AG04449 (cell line): ENCODE data around the gene PEAK1.
"Not testable (repeated sequence)": the region's sequence is repeated elsewhere in the genome, so short reads cannot be mapped to it uniquely, and the experiment has no call there.

ENCODE experiments used
- CTCF ChIA-PET: fragments of 350-600 bp; formaldehyde crosslinking; extraction: SDS; loops from one replicate; lab custom pipeline; 2021; ENCODE audit warnings: antibody characterized with exemption; lab: Yijun Ruan, JAX
- POLR2A ChIA-PET: fragments of 400-600, 350-600 bp; formaldehyde crosslinking; extraction: SDS; loops from one replicate; lab custom pipeline; 2020; ENCODE audit warnings: antibody characterized with exemption, inconsistent platforms; lab: Yijun Ruan, JAX
- DNase-seq: peaks from one replicate; pipeline ENCODE4 v3.0.0-alpha.2; 2010; ENCODE audit warnings: low read depth, low spot score
- H3K4me3 ChIP-seq: 2 replicates; pipeline ENCODE4 v1.5.1; 2011; ENCODE audit warnings: low read depth, mild to moderate bottlenecking, control low read depth, low read length
- TF ChIP-seq, protein P1 (sequence below): IDR thresholded peaks from one replicate; pipeline ENCODE4 v1.5.1; 2011; ENCODE audit warnings: mild to moderate bottlenecking, moderate library complexity, low read length, control low read depth, inconsistent platforms; ENCODE audit not compliant: insufficient read depth; ENCODE audit errors: missing control alignments

Gene PEAK1

DNA sequence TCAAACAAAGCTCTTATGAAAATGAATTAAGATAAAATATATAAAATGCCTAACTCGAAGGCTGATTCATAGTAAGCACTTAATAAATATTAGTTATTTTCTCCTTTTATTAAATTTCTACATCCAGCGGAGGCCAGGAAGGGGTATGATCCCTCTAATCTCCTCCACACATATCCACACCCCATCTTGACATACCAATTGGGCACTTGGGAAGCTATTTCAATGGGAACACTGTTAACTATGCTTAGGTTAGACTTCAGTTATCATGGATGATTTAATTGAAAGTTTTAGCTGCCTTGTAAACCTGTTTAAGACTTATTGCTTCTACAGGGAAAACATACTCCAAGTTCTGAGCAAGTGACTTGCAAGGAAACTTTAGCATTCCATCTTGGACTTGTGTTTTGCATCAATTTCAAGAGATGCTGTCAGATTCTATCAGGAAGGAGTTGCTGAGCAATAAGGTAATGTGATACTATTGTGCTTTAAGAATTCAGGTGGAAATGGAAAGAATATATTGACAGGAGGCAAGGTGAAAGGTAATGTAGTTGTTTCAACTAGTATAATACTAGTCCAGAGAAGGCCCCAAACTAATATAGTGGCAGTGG is 228.6 kb downstream of the PEAK1 start:
- no peak for DNase-seq
- H3K4me3 ChIP-seq: no peak overlapping the region
- TF ChIP-seq, protein P1, sequence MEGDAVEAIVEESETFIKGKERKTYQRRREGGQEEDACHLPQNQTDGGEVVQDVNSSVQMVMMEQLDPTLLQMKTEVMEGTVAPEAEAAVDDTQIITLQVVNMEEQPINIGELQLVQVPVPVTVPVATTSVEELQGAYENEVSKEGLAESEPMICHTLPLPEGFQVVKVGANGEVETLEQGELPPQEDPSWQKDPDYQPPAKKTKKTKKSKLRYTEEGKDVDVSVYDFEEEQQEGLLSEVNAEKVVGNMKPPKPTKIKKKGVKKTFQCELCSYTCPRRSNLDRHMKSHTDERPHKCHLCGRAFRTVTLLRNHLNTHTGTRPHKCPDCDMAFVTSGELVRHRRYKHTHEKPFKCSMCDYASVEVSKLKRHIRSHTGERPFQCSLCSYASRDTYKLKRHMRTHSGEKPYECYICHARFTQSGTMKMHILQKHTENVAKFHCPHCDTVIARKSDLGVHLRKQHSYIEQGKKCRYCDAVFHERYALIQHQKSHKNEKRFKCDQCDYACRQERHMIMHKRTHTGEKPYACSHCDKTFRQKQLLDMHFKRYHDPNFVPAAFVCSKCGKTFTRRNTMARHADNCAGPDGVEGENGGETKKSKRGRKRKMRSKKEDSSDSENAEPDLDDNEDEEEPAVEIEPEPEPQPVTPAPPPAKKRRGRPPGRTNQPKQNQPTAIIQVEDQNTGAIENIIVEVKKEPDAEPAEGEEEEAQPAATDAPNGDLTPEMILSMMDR: no peak
- ChIA-PET POLR2A (no interaction called here), CTCF (interaction anchor here (1.0 to 1.3 kb wide), 2 partner anchors 306 to 442 kb away, joined by 3 to 5 read pairs; no protein-coding TSS in a partner anchor)

DNA sequence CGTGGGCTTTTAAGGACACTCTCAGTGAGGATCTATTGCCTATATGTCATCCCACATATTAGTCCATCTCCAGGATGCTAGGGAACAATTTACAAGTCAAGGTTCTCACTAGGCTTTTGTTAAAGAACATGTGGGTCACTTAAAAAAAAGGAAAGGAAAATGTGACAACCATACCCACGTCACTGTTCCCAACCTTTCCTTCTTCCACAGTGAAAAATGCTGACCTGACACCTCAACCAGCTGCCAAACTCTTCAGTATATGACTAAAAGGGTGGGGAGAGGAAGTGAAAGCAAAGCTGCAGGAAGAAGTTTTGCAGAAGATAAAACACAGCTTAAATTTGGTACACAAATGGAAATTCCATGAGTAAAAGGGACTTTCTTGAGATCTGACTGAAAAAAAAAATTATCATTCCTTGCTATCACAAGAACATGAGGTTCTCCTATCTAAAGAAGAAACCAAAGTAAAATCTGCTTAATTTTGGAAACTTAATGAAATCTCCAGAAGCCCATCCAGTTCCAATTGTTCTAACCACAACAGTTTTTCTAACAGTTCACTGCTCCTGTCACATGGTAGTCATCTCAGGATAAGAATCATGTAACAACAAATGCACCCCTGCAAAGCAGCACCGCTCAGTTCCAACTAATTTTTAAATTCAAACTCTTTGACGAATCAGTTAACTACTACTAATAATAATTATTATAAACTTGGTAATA is 232.0 kb downstream of the PEAK1 start:
- H3K4me3 ChIP-seq: no peak overlapping the region
- POLR2A ChIA-PET: interaction anchor here (0.6 to 1.7 kb wide), 2 partner anchors 43 to 355 kb away, joined by 3 to 4 read pairs; no protein-coding TSS in a partner anchor
- CTCF ChIA-PET: interaction anchor here (0.8 to 11.6 kb wide), 6 partner anchors 8 to 354 kb away, joined by 3 to 143 read pairs (median 10); no protein-coding TSS in a partner anchor
- DNase-seq: no peak
- TF ChIP-seq, protein P1: no peak

DNA sequence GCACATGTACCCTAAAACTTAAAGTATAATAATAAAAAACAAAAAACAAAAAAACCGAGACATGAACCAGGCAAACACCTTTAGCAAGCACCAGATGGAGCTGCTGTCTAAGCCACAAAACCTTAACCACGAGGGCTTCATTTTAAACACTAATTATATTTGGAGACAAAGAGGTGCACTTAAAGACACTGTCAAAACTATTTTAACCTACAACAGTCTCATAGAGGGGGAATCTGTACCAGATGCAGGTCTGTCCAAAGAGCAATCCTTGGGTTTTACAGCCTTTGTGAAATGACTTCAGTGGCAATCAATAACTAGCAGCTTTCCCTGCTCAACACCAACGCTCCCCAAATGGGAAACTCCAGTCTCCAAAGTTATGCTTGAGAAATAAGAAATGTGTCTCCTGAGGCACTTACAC is 233.3 kb downstream of the PEAK1 start:
- no peak for DNase-seq
- no peak overlapping the region for H3K4me3 ChIP-seq
- TF ChIP-seq, protein P1: peak; percentile 32
- ChIA-PET POLR2A (interaction anchor here (1.7 kb wide), 1 partner anchor 42 kb away, joined by 4 read pairs; no protein-coding TSS in a partner anchor), CTCF (interaction anchor here (0.8 to 11.6 kb wide), 14 partner anchors 9 to 356 kb away, joined by 3 to 143 read pairs (median 4); no protein-coding TSS in a partner anchor)

DNA sequence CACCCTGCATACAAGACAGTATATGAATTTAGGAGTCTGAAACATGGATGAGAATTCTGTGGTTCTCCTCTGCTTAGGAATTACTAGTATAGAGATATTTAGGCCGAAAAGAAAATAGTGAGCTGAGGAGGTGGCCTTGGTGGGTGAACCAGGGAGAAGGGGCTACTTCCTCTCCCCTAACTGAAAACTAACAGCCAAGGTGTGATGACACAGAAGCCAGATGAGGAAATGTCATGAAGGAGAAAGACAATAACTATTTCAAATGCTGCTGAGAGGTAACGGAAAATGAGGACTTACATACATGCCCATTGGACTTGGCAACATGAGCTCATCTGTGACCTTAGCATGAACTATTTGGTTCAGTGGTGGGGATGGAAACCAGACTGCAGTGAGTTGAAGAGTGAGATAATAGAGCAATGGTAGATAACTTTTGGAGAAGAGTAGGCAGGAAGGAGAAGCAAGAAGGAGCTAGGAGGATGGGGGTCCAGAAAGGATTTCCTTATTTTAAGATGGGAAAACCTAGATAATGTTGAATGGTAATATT is 234.6 kb downstream of the PEAK1 start:
- POLR2A ChIA-PET: no interaction called here
- DNase-seq: no peak
- CTCF ChIA-PET: interaction anchor here (0.6 to 11.6 kb wide), 7 partner anchors 8 to 450 kb away, joined by 3 to 143 read pairs (median 4); no protein-coding TSS in a partner anchor
- no peak overlapping the region for H3K4me3 ChIP-seq
- TF ChIP-seq, protein P1: no peak

DNA sequence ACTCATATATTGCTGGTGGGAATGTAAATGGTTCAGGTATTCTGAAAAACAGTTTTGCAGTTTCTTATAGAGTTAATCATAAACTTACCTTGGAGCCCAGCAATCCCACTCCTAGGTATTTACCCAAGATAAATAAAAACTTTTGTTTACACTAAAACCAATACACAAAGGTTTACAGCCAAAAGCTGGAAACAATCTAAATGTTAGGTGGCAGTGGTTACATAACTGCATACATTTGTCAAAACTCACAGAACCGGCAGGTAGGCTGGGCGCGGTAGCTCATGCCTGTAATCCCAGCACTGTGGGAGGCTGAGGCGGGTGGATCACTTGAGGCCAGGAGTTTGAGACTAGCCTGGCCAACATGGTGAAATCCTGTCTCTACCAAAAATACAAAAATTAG is 235.6 kb downstream of the PEAK1 start:
- CTCF ChIA-PET: interaction anchor here (2.0 to 11.6 kb wide), 3 partner anchors 66 to 358 kb away, joined by 7 to 143 read pairs (median 29); no protein-coding TSS in a partner anchor
- POLR2A ChIA-PET, DNase-seq: not testable (repeated sequence)

DNA sequence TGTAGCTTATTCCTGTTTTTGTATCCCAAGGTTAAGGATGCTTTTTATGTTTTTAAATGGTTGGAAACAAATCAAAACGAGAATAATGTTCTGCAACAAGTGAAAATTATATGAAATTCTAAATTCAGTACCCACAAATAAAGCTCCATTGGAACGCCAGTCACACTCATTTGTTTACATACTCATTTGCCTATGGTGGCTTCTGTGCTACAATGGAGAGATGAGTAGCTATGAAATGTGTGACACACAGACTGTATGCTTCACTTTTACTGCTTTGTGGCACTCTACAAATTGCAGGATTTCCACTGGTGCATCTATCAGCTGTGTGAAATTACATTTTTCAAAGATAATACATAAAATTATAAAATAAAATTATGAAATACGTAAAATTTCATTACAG is 236.8 kb downstream of the PEAK1 start:
- POLR2A ChIA-PET: interaction anchor here (0.7 kb wide), 1 partner anchor 237 kb away, joined by 3 read pairs; no protein-coding TSS in a partner anchor

More for the DNA sequence above, 235.6 kb downstream of the PEAK1 start:
- H3K4me3 ChIP-seq: not testable (repeated sequence)

More for the DNA sequence above, 236.8 kb downstream of the PEAK1 start:
- TF ChIP-seq, protein P1: no peak
- CTCF ChIA-PET: interaction anchor here (1.0 to 11.6 kb wide), 3 partner anchors 43 to 359 kb away, joined by 4 to 143 read pairs (median 4); no protein-coding TSS in a partner anchor
- no peak overlapping the region for H3K4me3 ChIP-seq
- no peak for DNase-seq
